MM.1S (cell line): ENCODE results near the gene ADAMTSL1.

ENCODE experiments used
- DNase-seq: peaks from one replicate; pipeline ENCODE4 v3.0.0-alpha.2; 2015
- H2AFZ ChIP-seq: fragments of 300-600 bp; sonication (generic); 2 replicates; pipeline ENCODE4 v1.6.0; 2016; ENCODE audit warnings: antibody characterized with exemption, low read length
- H3F3A ChIP-seq: fragments of 300-600 bp; sonication (generic); 2 replicates; pipeline ENCODE4 v1.6.1; 2016; ENCODE audit warnings: mild to moderate bottlenecking, antibody characterized with exemption, low read length, moderate library complexity, mixed read lengths; ENCODE audit not compliant: insufficient read depth
- H3K27ac ChIP-seq: fragments of 300-600 bp; sonication (generic); 2 replicates; pipeline ENCODE4 v1.5.1; 2016; ENCODE audit warnings: mild to moderate bottlenecking, low read length
- H3K27me3 ChIP-seq: fragments of 300-600 bp; sonication (generic); replicated peaks from 2 replicates; pipeline ENCODE4 v1.6.0; 2016; ENCODE audit warnings: low read length; ENCODE audit not compliant: insufficient read depth
- H3K36me3 ChIP-seq: fragments of 300-600 bp; sonication (generic); replicated peaks from 2 replicates; pipeline ENCODE4 v1.6.1; 2016; ENCODE audit warnings: mild to moderate bottlenecking, low read length, mixed read lengths; ENCODE audit not compliant: insufficient read depth
- H3K4me1 ChIP-seq: fragments of 300-600 bp; sonication (generic); 2 replicates; pipeline ENCODE4 v1.6.1; 2016; ENCODE audit warnings: low read length, mixed read lengths
- H3K4me2 ChIP-seq: fragments of 300-600 bp; sonication (generic); 2 replicates; pipeline ENCODE4 v1.6.0; 2016; ENCODE audit warnings: low read depth, low read length
- H3K4me3 ChIP-seq: fragments of 300-600 bp; sonication (generic); 2 replicates; pipeline ENCODE4 v1.5.1; 2016; ENCODE audit warnings: low read length, mixed read lengths
- H3K79me2 ChIP-seq: fragments of 300-600 bp; sonication (generic); 2 replicates; pipeline ENCODE4 v1.6.1; 2016; ENCODE audit warnings: mixed run types, low read length, mixed read lengths
- H3K9ac ChIP-seq: fragments of 300-600 bp; sonication (generic); 2 replicates; pipeline ENCODE4 v1.6.1; 2016; ENCODE audit warnings: low read length, mixed read lengths
- H3K9me2 ChIP-seq: fragments of 300-600 bp; sonication (generic); replicated peaks from 2 replicates; pipeline ENCODE4 v1.6.1; 2016; ENCODE audit warnings: mild to moderate bottlenecking, low read length, mixed read lengths; ENCODE audit not compliant: insufficient read depth
- H3K9me3 ChIP-seq: fragments of 300-600 bp; sonication (generic); replicated peaks from 2 replicates; pipeline ENCODE4 v1.6.1; 2016; ENCODE audit warnings: mild to moderate bottlenecking, low read length, mixed read lengths; ENCODE audit not compliant: insufficient read depth
- H4K20me1 ChIP-seq: fragments of 300-600 bp; sonication (generic); 2 replicates; pipeline ENCODE4 v1.6.1; 2016; ENCODE audit warnings: mild to moderate bottlenecking, low read length, moderate library complexity, mixed read lengths; ENCODE audit not compliant: insufficient read depth
- EZH2 ChIP-seq: fragments of 300-600 bp; sonication (generic); optimal IDR thresholded peaks from 2 replicates; pipeline ENCODE3; 2017; ENCODE audit warnings: low read depth, mild to moderate bottlenecking, antibody characterized with exemption, low read length, mixed read lengths
- EZH2phosphoT487 ChIP-seq: fragments of 300-600 bp; sonication (generic); IDR thresholded peaks from 2 replicates; pipeline ENCODE4 v1.6.1; 2018; ENCODE audit warnings: antibody characterized with exemption, low read length
- TF ChIP-seq, protein P1 (sequence below): fragments of 300-600 bp; sonication (generic); IDR thresholded peaks from 2 replicates; pipeline ENCODE4 v1.5.1; 2016; ENCODE audit warnings: antibody characterized with exemption, low read length, mixed read lengths

ADAMTSL1 gene

DNA sequence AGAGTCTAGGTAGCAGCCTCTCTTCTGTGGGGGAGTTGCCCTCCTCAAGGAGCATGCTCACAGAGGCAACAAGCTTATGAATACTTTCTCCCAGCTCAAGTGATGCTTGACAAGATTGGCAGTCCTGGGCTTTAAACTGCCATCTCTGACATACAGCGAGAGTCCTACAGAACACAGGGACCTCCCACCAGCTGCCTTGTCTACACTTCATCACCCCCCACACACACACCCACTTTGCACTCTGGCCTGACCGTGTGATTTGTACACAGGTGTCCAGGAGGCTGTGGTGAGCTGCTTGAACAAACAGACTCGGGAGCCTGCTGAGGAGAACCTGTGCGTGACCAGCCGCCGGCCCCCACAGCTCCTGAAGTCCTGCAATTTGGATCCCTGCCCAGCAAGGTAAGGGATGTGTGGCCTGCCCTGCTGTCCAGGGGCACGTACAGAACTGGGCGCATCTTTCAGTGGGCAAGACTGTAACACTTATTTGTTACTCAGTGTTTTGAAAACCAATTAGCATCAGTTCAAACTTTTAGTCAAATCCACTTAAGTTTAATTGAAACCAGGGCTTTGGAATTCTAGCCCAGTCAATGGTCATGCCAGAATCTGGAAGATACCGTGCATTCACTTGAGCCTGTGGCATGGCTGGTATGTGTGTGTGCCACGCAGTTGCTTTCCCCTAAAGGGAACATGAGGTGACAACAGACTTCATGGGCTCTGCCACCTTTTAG, 247.5 kb downstream of the ADAMTSL1 start:
- H2AFZ ChIP-seq = no peak overlapping the region
- H3K36me3 ChIP-seq = no peaks in the 10 kb centered on the region
- no peak overlapping the region for H3K4me2 ChIP-seq
- H3F3A ChIP-seq = no peaks in the 10 kb centered on the region
- H3K79me2 ChIP-seq = no peaks in the 10 kb centered on the region
- H3K9ac ChIP-seq = no peak overlapping the region
- H3K27me3 ChIP-seq = no peaks in the 10 kb centered on the region
- no peaks in the 10 kb centered on the region for H3K9me3 ChIP-seq
- H3K9me2 ChIP-seq = no peaks in the 10 kb centered on the region
- no peak for TF ChIP-seq EZH2
- TF ChIP-seq, protein P1, sequence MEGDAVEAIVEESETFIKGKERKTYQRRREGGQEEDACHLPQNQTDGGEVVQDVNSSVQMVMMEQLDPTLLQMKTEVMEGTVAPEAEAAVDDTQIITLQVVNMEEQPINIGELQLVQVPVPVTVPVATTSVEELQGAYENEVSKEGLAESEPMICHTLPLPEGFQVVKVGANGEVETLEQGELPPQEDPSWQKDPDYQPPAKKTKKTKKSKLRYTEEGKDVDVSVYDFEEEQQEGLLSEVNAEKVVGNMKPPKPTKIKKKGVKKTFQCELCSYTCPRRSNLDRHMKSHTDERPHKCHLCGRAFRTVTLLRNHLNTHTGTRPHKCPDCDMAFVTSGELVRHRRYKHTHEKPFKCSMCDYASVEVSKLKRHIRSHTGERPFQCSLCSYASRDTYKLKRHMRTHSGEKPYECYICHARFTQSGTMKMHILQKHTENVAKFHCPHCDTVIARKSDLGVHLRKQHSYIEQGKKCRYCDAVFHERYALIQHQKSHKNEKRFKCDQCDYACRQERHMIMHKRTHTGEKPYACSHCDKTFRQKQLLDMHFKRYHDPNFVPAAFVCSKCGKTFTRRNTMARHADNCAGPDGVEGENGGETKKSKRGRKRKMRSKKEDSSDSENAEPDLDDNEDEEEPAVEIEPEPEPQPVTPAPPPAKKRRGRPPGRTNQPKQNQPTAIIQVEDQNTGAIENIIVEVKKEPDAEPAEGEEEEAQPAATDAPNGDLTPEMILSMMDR = no peak
- TF ChIP-seq EZH2phosphoT487 = no peak
- no peaks in the 10 kb centered on the region for H3K4me1 ChIP-seq
- H3K27ac ChIP-seq = no peak overlapping the region
- no peak overlapping the region for H3K4me3 ChIP-seq
- no peak for DNase-seq
- no peaks in the 10 kb centered on the region for H4K20me1 ChIP-seq

- no peaks in the 10 kb centered on the region for H3F3A ChIP-seq
- H3K9me2 ChIP-seq = no peaks in the 10 kb centered on the region
- H2AFZ ChIP-seq = no peak overlapping the region
- no peak overlapping the region for H3K4me2 ChIP-seq
- no peaks in the 10 kb centered on the region for H3K27me3 ChIP-seq
- H3K9ac ChIP-seq = no peak overlapping the region
- H3K9me3 ChIP-seq = no peaks in the 10 kb centered on the region
- no peak for TF ChIP-seq EZH2
- TF ChIP-seq EZH2phosphoT487 = no peak
- TF ChIP-seq, protein P1 = no peak
- H3K79me2 ChIP-seq = no peaks in the 10 kb centered on the region
- no peaks in the 10 kb centered on the region for H3K36me3 ChIP-seq
- no peak for DNase-seq
- no peak overlapping the region for H3K27ac ChIP-seq
- H4K20me1 ChIP-seq = no peaks in the 10 kb centered on the region
- no peaks in the 10 kb centered on the region for H3K4me1 ChIP-seq
- no peak overlapping the region for H3K4me3 ChIP-seq
Measured at GRCh38 chr9:18721995-18722310, 248.0 kb downstream of the ADAMTSL1 start.

DNA sequence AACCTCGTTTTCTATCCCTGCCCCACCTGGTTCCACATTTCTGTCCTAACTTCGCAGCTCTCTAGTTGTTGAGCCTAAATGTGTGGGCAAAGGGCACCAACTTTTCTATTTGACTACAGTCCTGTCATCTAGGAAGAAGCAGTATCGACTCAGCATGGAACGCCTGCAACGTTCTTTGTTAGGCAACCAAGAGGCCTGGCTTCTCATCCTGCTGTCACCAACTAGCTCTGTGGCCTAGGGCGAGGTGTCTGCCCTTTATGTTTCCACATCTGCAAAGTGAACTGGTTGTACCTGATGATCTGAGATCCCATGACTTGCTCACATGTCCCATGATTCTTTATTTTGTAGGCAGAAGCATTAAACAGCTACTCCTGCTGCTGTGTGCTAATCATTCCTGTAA, 248.9 kb downstream of the ADAMTSL1 start:
- DNase-seq = no peak
- Histone ChIP-seq H3K36me3 (no peaks in the 10 kb centered on the region), H4K20me1 (no peaks in the 10 kb centered on the region), H3K4me1 (no peaks in the 10 kb centered on the region), H2AFZ (no peak overlapping the region), H3K9me2 (no peaks in the 10 kb centered on the region), H3F3A (no peaks in the 10 kb centered on the region), H3K9me3 (no peaks in the 10 kb centered on the region), H3K9ac (no peak overlapping the region), H3K4me2 (no peak overlapping the region), H3K4me3 (no peak overlapping the region), H3K27ac (no peak overlapping the region), H3K79me2 (no peaks in the 10 kb centered on the region), H3K27me3 (no peaks in the 10 kb centered on the region)
- TF ChIP-seq, protein P1 = no peak
- TF ChIP-seq EZH2phosphoT487 (no peak), EZH2 (no peak)
